Erythroblast (primary cell): ENCODE data around the gene FOXA1.

Experiments used
- GATA1 ChIP-seq: IDR thresholded peaks from 2 replicates; pipeline ENCODE4 v1.6.1; 2011; ENCODE audit warnings: low read depth, mild to moderate bottlenecking, control low read depth, low read length, moderate library complexity
- POLR2A ChIP-seq: IDR thresholded peaks from 2 replicates; pipeline ENCODE4 v1.6.1; 2011; ENCODE audit warnings: mild to moderate bottlenecking, low read length

GRCh38 chr14:37593511-37594237 is 1.4 kb downstream of the FOXA1 start:
- TF ChIP-seq POLR2A, result no peak
- no peak for TF ChIP-seq GATA1
